GM10248 (cell line): ENCODE measurements around the gene LDLRAD4.

Experiments
- CTCF ChIA-PET: fragments of 300-600 bp; sonication (Branson Sonifier 250); formaldehyde crosslinking; extraction: SDS; loops from one replicate; lab custom pipeline; 2021; ENCODE audit warnings: antibody characterized with exemption; lab: Yijun Ruan, JAX
- POLR2A ChIA-PET: fragments of 350-650 bp; sonication (Branson Sonifier 250); formaldehyde crosslinking; extraction: SDS; loops from one replicate; lab custom pipeline; 2020; ENCODE audit warnings: antibody characterized with exemption; lab: Yijun Ruan, JAX
- DNase-seq: peaks from one replicate; pipeline ENCODE4 v3.0.0; 2012; ENCODE audit errors: extremely low spot score
- CTCF ChIP-seq: IDR thresholded peaks from 2 replicates; pipeline ENCODE4 v1.5.1; 2012; ENCODE audit warnings: mild to moderate bottlenecking, low read depth; ENCODE audit errors: extremely low read depth, missing control alignments, control extremely low read depth

LDLRAD4 gene

GRCh38 chr18:13465476-13465875, 246.9 kb downstream of the LDLRAD4 start:
- ChIA-PET CTCF (no interaction called here), POLR2A (no interaction called here)
- no peak for TF ChIP-seq CTCF

GRCh38 chr18:13470516-13471197, 252.1 kb downstream of the LDLRAD4 start:
- ChIA-PET POLR2A (interaction anchor here (0.7 kb wide), 1 partner anchor 89 kb away, joined by 3 read pairs; no protein-coding TSS in a partner anchor), CTCF (interaction anchor here (1.0 kb wide), 1 partner anchor 14 kb away, joined by 3 read pairs; no protein-coding TSS in a partner anchor)
- no peak for DNase-seq
- TF ChIP-seq CTCF = no peak

More at GRCh38 chr18:13465476-13465875, 246.9 kb downstream of the LDLRAD4 start:
- no peak for DNase-seq

GRCh38 chr18:13471198-13471845, 252.8 kb downstream of the LDLRAD4 start:
- no peak for DNase-seq
- CTCF ChIA-PET = interaction anchor here (1.0 kb wide), 1 partner anchor 13 kb away, joined by 3 read pairs; no protein-coding TSS in a partner anchor
- POLR2A ChIA-PET = interaction anchor here (0.8 kb wide), 1 partner anchor 297 kb away, joined by 3 read pairs; no protein-coding TSS in a partner anchor
- no peak for TF ChIP-seq CTCF

GRCh38 chr18:13471971-13472628, 253.5 kb downstream of the LDLRAD4 start:
- ChIA-PET CTCF (no interaction called here), POLR2A (interaction anchor here (0.8 kb wide), 1 partner anchor 298 kb away, joined by 3 read pairs; no protein-coding TSS in a partner anchor)
- TF ChIP-seq CTCF = no peak
- no peak for DNase-seq

GRCh38 chr18:13473751-13474150, 255.2 kb downstream of the LDLRAD4 start:
- TF ChIP-seq CTCF = no peak
- CTCF ChIA-PET = no interaction called here
- POLR2A ChIA-PET = no interaction called here
- no peak for DNase-seq

- TF ChIP-seq CTCF = no peak
- POLR2A ChIA-PET = no interaction called here
Observed at GRCh38 chr18:13474336-13474735, 255.8 kb downstream of the LDLRAD4 start.

More at GRCh38 chr18:13474336-13474735, 255.8 kb downstream of the LDLRAD4 start:
- CTCF ChIA-PET = no interaction called here
- DNase-seq = no peak
